HCT116 (cell line): ENCODE data around the gene ITPKA. TPM values are rescaled to one million over a fixed set of nuclear protein-coding genes. Genes with fewer than 3 reads are reported as not detected.

Experiments used
- ATAC-seq: fragments of 200-7000 bp; cut with Tn5 transposase; 2 replicates; pipeline ENCODE4 v1.9.1; 2020; ENCODE audit warnings: mild to moderate bottlenecking, moderate library complexity
- BruUV-seq: library from RNA; stranded (reverse); fragments of 400-500 nt; replicated peaks from 2 replicates; lab custom pipeline; 2021; lab: Mats Ljungman, UMichigan
- CTCF ChIA-PET: fragments of 300-600 bp; sonication (Branson Sonifier 250); formaldehyde crosslinking; loops from one replicate; lab custom pipeline; 2021; ENCODE audit warnings: antibody characterized with exemption; lab: Charles Lee
- POLR2A ChIA-PET: fragments of 300-600, 350-600 bp; sonication (Branson Sonifier 250); formaldehyde crosslinking; loops from one replicate; lab custom pipeline; 2021; ENCODE audit warnings: antibody characterized with exemption; lab: Charles Lee
- RAD21 ChIA-PET, 2 experiments: fragments of 300-600 bp; sonication (Branson Sonifier 250); formaldehyde crosslinking; loops; one replicate each; lab custom pipeline; 2023; ENCODE audit warnings: low total read pairs in 2 of 2; ENCODE audit not compliant: uncharacterized antibody in 2 of 2, unreplicated experiment in 2 of 2, low non-redundant PET in 1 of 2; lab: Charles Lee
- DNase-seq: peaks from one replicate; pipeline ENCODE4 v3.0.0-alpha.2; 2010; ENCODE audit warnings: low read depth, low spot score
- H2AFZ ChIP-seq: fragments of 200-600 bp; shearing (Covaris generic), sonication (generic); 2 replicates; pipeline ENCODE4 v1.6.1; 2017; ENCODE audit warnings: low read depth, mixed run types, mixed read lengths, antibody characterized with exemption, low read length; ENCODE audit not compliant: poor library complexity, severe bottlenecking
- H3K27ac ChIP-seq: 2 replicates; pipeline ENCODE4 v1.5.1; 2012; ENCODE audit warnings: low read depth, low read length
- H3K27me3 ChIP-seq: fragments of 200-600 bp; sonication (generic); 2 replicates; pipeline ENCODE4 v1.6.1; 2016; ENCODE audit warnings: mixed run types, low read length, mixed read lengths; ENCODE audit not compliant: insufficient read depth
- H3K36me3 ChIP-seq, 2 experiments: fragments of 200-500 bp in 1 of 2; fragments of 200-600 bp in 1 of 2; sonication (Bioruptor generic) in 1 of 2; sonication (generic) in 1 of 2; 2 replicates each; pipeline versions ENCODE4 v1.5.1 to v1.6.1; 2014 to 2016; ENCODE audit warnings: low read length in 2 of 2, inconsistent platforms in 1 of 2, mixed read lengths in 1 of 2, mixed run types in 1 of 2; ENCODE audit not compliant: insufficient read depth in 2 of 2, control insufficient read depth in 1 of 2
- H3K4me1 ChIP-seq, 2 experiments: fragments of 200-600 bp in 1 of 2; sonication (generic) in 1 of 2; 2 replicates each; pipeline versions ENCODE4 v1.5.1 to v1.6.1; 2012 to 2017; ENCODE audit warnings: low read length in 2 of 2, inconsistent platforms in 1 of 2, mild to moderate bottlenecking in 1 of 2, mixed read lengths in 1 of 2, mixed run types in 1 of 2, moderate library complexity in 1 of 2; ENCODE audit not compliant: insufficient read depth in 2 of 2, control insufficient read depth in 1 of 2
- H3K4me2 ChIP-seq: fragments of 200-600 bp; sonication (generic); 2 replicates; pipeline ENCODE4 v1.6.1; 2017; ENCODE audit warnings: mixed run types, low read length, mixed read lengths
- H3K4me3 ChIP-seq, 2 experiments: fragments of 200-600 bp in 1 of 2; sonication (generic) in 1 of 2; replicated peaks in 1 of 2; 2 replicates each; pipeline ENCODE4 v1.5.1; 2011 to 2016; ENCODE audit warnings: low read length in 2 of 2, control low read depth in 1 of 2, low read depth in 1 of 2, mild to moderate bottlenecking in 1 of 2, mixed read lengths in 1 of 2, mixed run types in 1 of 2
- H3K79me2 ChIP-seq: fragments of 200-600 bp; sonication (generic); 2 replicates; pipeline ENCODE4 v1.6.1; 2017; ENCODE audit warnings: mild to moderate bottlenecking, mixed run types, low read length, moderate library complexity, mixed read lengths; ENCODE audit not compliant: insufficient read depth
- H3K9ac ChIP-seq: fragments of 200-600 bp; sonication (generic); 2 replicates; pipeline ENCODE4 v1.6.1; 2016; ENCODE audit warnings: low read length, mixed read lengths
- H3K9me2 ChIP-seq: fragments of 200-600 bp; sonication (generic), shearing (Covaris generic); 2 replicates; pipeline ENCODE4 v1.6.1; 2017; ENCODE audit warnings: mixed run types, mild to moderate bottlenecking, moderate library complexity; ENCODE audit not compliant: insufficient read depth
- H3K9me3 ChIP-seq, 2 experiments: fragments of 200-500 bp in 1 of 2; fragments of 200-600 bp in 1 of 2; sonication (Bioruptor generic) in 1 of 2; sonication (generic) in 1 of 2; 2 replicates each; pipeline ENCODE4 v1.6.1; 2014 to 2017; ENCODE audit warnings: low read length in 2 of 2, mixed read lengths in 2 of 2, inconsistent platforms in 1 of 2, low read depth in 1 of 2, mild to moderate bottlenecking in 1 of 2, mixed run types in 1 of 2, moderate library complexity in 1 of 2; ENCODE audit not compliant: control insufficient read depth in 1 of 2, insufficient read depth in 1 of 2
- H4K20me1 ChIP-seq: fragments of 200-600 bp; sonication (generic), shearing (Covaris generic); 2 replicates; pipeline ENCODE4 v1.6.1; 2017; ENCODE audit warnings: mixed run types, mild to moderate bottlenecking, moderate library complexity; ENCODE audit not compliant: insufficient read depth
- CBX3 ChIP-seq: IDR thresholded peaks from 2 replicates; pipeline ENCODE4 v1.6.1; 2012; ENCODE audit warnings: low read depth
- EGR1 ChIP-seq: IDR thresholded peaks from 2 replicates; pipeline ENCODE4 v1.6.1; 2012; ENCODE audit warnings: low read depth
- FOSL1 ChIP-seq: IDR thresholded peaks from 2 replicates; pipeline ENCODE4 v1.6.1; 2012; ENCODE audit warnings: low read depth
- JUND ChIP-seq: IDR thresholded peaks from 2 replicates; pipeline ENCODE4 v1.6.1; 2012
- POLR2AphosphoS5 ChIP-seq: IDR thresholded peaks from 2 replicates; pipeline ENCODE4 v1.6.1; 2011; ENCODE audit warnings: mild to moderate bottlenecking, low read depth, low read length, moderate library complexity
- REST ChIP-seq: IDR thresholded peaks from 2 replicates; pipeline ENCODE4 v1.6.1; 2012; ENCODE audit warnings: low read depth
- SP1 ChIP-seq: IDR thresholded peaks from 2 replicates; pipeline ENCODE4 v1.6.1; 2012; ENCODE audit warnings: low read depth
- SRF ChIP-seq: IDR thresholded peaks from 2 replicates; pipeline ENCODE4 v1.6.1; 2012; ENCODE audit warnings: low read depth
- TCF7L2 ChIP-seq: IDR thresholded peaks from 2 replicates; pipeline ENCODE4 v1.7.0; 2011; ENCODE audit warnings: borderline replicate concordance, inconsistent platforms; ENCODE audit not compliant: insufficient read depth, insufficient read length; ENCODE audit errors: extremely low read depth
- ZBTB33 ChIP-seq: IDR thresholded peaks from 2 replicates; pipeline ENCODE4 v1.6.1; 2011; ENCODE audit warnings: mild to moderate bottlenecking, low read length, moderate library complexity; ENCODE audit not compliant: insufficient replicate concordance; ENCODE audit errors: extremely low read depth
- ZNF274 ChIP-seq: fragments of 200-500 bp; sonication (Bioruptor generic); IDR thresholded peaks from 2 replicates; pipeline ENCODE4 v1.6.1; 2014; ENCODE audit warnings: mild to moderate bottlenecking, low read depth, low read length, inconsistent platforms
- intact Hi-C: fragments of 100-400 bp; cut with micrococcal nuclease; formaldehyde crosslinking; loops from 2 replicates; pipeline ENCODE4 v1.10.0; 2022
- total RNA-seq: library from RNA; stranded (reverse); gene quantifications from one replicate; pipeline ENCODE4 v1.2.1, GENCODE V29; 2021; ENCODE audit not compliant: unreplicated experiment
- TF ChIP-seq, protein P1 (sequence below): IDR thresholded peaks from 2 replicates; pipeline ENCODE4 v1.6.1; 2012

The ITPKA gene
- total RNA-seq, 1 experiment from 2014 or later, result 10.8 TPM

- BruUV-seq, result no TSS peak
- CTCF ChIA-PET, result no interaction called here
Observed at GRCh38 chr15:41517895-41518449, 24.3 kb downstream of the ITPKA start.

DNA sequence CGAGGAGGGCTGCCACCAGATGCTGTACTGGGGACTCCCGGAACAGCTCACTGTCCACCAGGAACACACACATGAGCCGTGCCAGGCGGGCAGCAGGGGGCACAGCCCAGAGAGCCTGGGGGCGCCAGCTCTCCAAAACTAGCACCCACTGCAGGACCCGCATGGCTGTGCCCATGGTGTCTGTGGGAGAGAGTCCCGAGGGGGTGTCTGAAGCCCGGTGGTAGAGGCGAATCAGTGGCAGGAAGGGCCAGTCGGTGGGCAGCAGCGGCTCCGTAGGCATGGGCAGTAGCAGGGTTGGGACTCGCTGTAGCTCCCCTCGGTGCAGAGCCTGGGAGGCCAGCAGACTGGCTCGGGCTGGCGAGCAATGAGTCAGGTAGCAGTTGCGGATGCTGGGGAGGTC, 27.0 kb downstream of the ITPKA start:
- Histone ChIP-seq H3K27ac (no peak overlapping the region), H3K27me3 (no peaks in the 10 kb centered on the region), H4K20me1 (no peaks in the 10 kb centered on the region), H3K9ac (no peak overlapping the region), H3K9me2 (no peaks in the 10 kb centered on the region), H3K36me3 (peaks cover 4% of the 10 kb centered on the region in 2 experiments; a peak in 1 of 4 replicates), H3K4me3 (no peak overlapping the region), H2AFZ (no peak overlapping the region), H3K4me2 (no peak overlapping the region), H3K79me2 (no peaks in the 10 kb centered on the region), H3K9me3 (no peaks in the 10 kb centered on the region), H3K4me1 (no peaks in the 10 kb centered on the region)
- CTCF ChIA-PET, result no interaction called here
- DNase-seq (no peak), ATAC-seq (no peak)
- POLR2A ChIA-PET, result interaction anchor here (2.0 kb wide), 1 partner anchor 24 kb away, joined by 5 read pairs; the partner anchor contains the start of gene RPAP1
- intact Hi-C loops, result no loop called here
- TF ChIP-seq POLR2AphosphoS5 (no peak), EGR1 (no peak), CBX3 (no peak), FOSL1 (no peak), ZBTB33 (no peak), JUND (no peak), REST (no peak), ZNF274 (no peak), TCF7L2 (no peak), SP1 (no peak)
- TF ChIP-seq, protein P1, sequence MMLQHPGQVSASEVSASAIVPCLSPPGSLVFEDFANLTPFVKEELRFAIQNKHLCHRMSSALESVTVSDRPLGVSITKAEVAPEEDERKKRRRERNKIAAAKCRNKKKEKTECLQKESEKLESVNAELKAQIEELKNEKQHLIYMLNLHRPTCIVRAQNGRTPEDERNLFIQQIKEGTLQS, result no peak
- BruUV-seq, result no TSS peak
- RAD21 ChIA-PET, result no interaction called here

More at GRCh38 chr15:41517895-41518449, 24.3 kb downstream of the ITPKA start:
- peaks cover 7 to 16% of the 10 kb centered on the region in 2 experiments for H3K4me1 ChIP-seq
- H3K4me3 ChIP-seq, result no peak overlapping the region
- no peak overlapping the region for H3K4me2 ChIP-seq
- no peaks in the 10 kb centered on the region for H3K27me3 ChIP-seq
- no peak overlapping the region for H2AFZ ChIP-seq
- H4K20me1 ChIP-seq, result no peaks in the 10 kb centered on the region
- no peaks in the 10 kb centered on the region for H3K9me3 ChIP-seq
- H3K9me2 ChIP-seq, result no peaks in the 10 kb centered on the region
- no peak for DNase-seq
- TF ChIP-seq CBX3 (no peak), SRF (no peak)
- ChIA-PET RAD21 (no interaction called here), POLR2A (no interaction called here)
- no peaks in the 10 kb centered on the region for H3K79me2 ChIP-seq
- no peak for ATAC-seq
- no peak overlapping the region for H3K27ac ChIP-seq
- intact Hi-C loops, result no loop called here
- peaks cover 4% of the 10 kb centered on the region in 2 experiments; a peak in 1 of 4 replicates for H3K36me3 ChIP-seq
- H3K9ac ChIP-seq, result no peak overlapping the region
